ENCODE results near the gene TRAPPC1.

DNA sequence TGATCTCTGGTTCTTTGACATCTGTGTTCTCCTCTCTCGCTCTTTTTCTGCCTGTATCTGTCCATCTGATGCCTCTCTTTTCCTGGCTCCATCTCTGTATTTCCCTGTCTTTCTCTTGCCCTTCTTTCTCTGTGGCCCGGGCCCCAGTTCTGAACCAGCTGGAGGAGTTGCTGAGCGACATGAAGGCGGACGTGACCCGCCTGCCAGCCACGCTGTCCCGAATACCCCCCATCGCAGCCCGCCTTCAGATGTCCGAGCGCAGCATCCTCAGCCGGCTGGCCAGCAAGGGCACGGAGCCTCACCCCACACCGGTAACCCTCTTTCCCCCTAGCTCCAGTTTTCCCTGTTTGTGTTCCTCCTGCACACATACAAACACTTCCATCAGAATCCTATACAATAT is 21.5 kb downstream of the TRAPPC1 start:
- TF ChIP-seq SP1 (IDR thresholded peaks at IDR 0.05; ENCODE audit: low read depth, low read length) (no peak), RBBP5 (IDR thresholded peaks at IDR 0.05; ENCODE audit: borderline replicate concordance, low read depth, low read length) (no peak)
